Measurements from ENCODE around the gene MAGEB16.

Gene MAGEB16

GRCh38 chrX:35798042-35798441 is at the start of gene MAGEB16:
TSS of gene MAGEB16 (plus strand) at chrX:35798342. CDS start at chrX:35802197, 3,855 bp downstream.
- Histone ChIP-seq H3K4me3 (ENCODE audit: low read depth in 1 of 2, low read length in 2 of 2) (no peak within 1 kb of the TSS), H3K27me3 (ENCODE audit: control insufficient read depth in 1 of 2, insufficient read depth in 2 of 2, low read length in 2 of 2) (no peaks in the 10 kb centered on the region), H3K27ac (ENCODE audit: low read depth, low read length) (no peak within 1 kb of the TSS), H3K36me3 (ENCODE audit: control insufficient read depth in 1 of 2, insufficient read depth in 2 of 2, low read length in 2 of 2) (no peaks in the 10 kb centered on the region), H3K9me3 (ENCODE audit: control insufficient read depth in 1 of 2, low read length in 2 of 2) (no peaks in the 10 kb centered on the region), H3K9ac (ENCODE audit: low read depth in 1 of 2, low read length in 2 of 2) (no peak within 1 kb of the TSS), H3K4me1 (ENCODE audit: control insufficient read depth in 1 of 2, insufficient read depth in 2 of 2, low read length in 2 of 2) (no peaks in the 10 kb centered on the region)

DNA sequence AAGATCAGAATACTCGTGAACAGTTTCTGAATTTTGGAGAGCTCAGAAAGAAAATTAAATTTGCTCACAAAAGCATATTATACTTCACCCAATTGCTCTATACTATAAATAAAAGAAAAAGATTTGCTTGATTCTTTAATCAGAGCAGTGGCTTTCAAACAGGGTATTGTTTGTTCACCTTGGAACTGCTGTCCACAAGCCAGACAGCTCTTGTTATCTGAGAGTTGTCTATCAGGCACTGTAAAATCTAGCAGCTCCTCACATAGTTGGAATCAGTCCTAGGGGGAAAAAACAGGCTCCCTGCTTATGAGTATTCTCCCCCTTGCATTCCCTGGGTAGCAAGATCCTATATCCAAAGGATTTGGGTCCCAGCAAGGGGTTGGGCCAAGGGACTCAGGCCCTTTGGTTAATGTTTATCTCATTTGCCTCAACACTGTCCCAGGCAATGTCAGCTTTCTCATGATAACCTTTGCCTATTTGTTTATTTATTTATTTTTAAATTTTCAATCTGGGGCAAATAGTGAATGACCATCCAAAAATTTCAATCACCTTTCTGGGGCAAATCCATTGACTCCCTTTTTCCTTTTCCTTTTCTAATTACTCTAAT is 24.1 kb upstream of the MAGEB16 start:
- Histone ChIP-seq H3K27me3 (ENCODE audit: control insufficient read depth in 1 of 2, insufficient read depth in 2 of 2, low read length in 2 of 2) (no peaks in the 10 kb centered on the region), H3K4me1 (ENCODE audit: control insufficient read depth in 1 of 2, insufficient read depth in 2 of 2, low read length in 2 of 2) (no peaks in the 10 kb centered on the region), H3K9me3 (ENCODE audit: control insufficient read depth in 1 of 2, low read length in 2 of 2) (no peaks in the 10 kb centered on the region), H3K4me3 (ENCODE audit: low read depth in 1 of 2, low read length in 2 of 2) (no peak overlapping the region), H3K36me3 (ENCODE audit: control insufficient read depth in 1 of 2, insufficient read depth in 2 of 2, low read length in 2 of 2) (no peaks in the 10 kb centered on the region), H3K27ac (ENCODE audit: low read depth, low read length) (no peak overlapping the region), H3K9ac (ENCODE audit: low read depth in 1 of 2, low read length in 2 of 2) (no peak overlapping the region)

- Histone ChIP-seq H3K9ac (ENCODE audit: low read depth in 1 of 2, low read length in 2 of 2) (no peak overlapping the region), H3K4me1 (ENCODE audit: control insufficient read depth in 1 of 2, insufficient read depth in 2 of 2, low read length in 2 of 2) (no peaks in the 10 kb centered on the region), H3K9me3 (ENCODE audit: control insufficient read depth in 1 of 2, low read length in 2 of 2) (no peaks in the 10 kb centered on the region), H3K27me3 (ENCODE audit: control insufficient read depth in 1 of 2, insufficient read depth in 2 of 2, low read length in 2 of 2) (no peaks in the 10 kb centered on the region), H3K36me3 (ENCODE audit: control insufficient read depth in 1 of 2, insufficient read depth in 2 of 2, low read length in 2 of 2) (no peaks in the 10 kb centered on the region), H3K4me3 (ENCODE audit: low read depth in 1 of 2, low read length in 2 of 2) (no peak overlapping the region), H3K27ac (ENCODE audit: low read depth, low read length) (no peak overlapping the region)
These were observed 13.1 kb upstream of the MAGEB16 start for GRCh38 chrX:35785075-35785474.

DNA sequence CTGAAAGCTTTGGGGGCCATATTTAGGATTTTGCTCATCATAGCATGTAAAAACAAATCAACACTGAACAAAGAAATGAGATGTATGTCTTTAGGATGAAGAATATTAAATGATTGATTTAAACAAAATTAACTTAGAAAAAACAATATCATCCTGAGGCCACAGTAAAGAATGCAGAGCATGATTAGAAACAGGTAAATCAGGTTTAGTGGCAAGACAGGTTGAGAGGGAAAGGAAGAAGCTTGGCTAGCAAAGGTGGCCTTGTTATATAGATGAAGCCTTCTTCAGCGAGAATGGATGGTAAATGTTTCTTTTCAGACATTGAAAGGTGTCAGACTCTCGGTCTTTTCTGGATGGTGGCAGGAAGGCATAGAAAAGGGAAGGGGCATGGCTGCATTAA is 11.9 kb upstream of the MAGEB16 start:
- no peak overlapping the region for H3K4me3 ChIP-seq (ENCODE audit: low read depth in 1 of 2, low read length in 2 of 2)
- no peaks in the 10 kb centered on the region for H3K36me3 ChIP-seq (ENCODE audit: control insufficient read depth in 1 of 2, insufficient read depth in 2 of 2, low read length in 2 of 2)
- H3K27me3 ChIP-seq (ENCODE audit: control insufficient read depth in 1 of 2, insufficient read depth in 2 of 2, low read length in 2 of 2) = no peaks in the 10 kb centered on the region
- no peak overlapping the region for H3K9ac ChIP-seq (ENCODE audit: low read depth in 1 of 2, low read length in 2 of 2)
- no peaks in the 10 kb centered on the region for H3K4me1 ChIP-seq (ENCODE audit: control insufficient read depth in 1 of 2, insufficient read depth in 2 of 2, low read length in 2 of 2)
- no peaks in the 10 kb centered on the region for H3K9me3 ChIP-seq (ENCODE audit: control insufficient read depth in 1 of 2, low read length in 2 of 2)
- no peak overlapping the region for H3K27ac ChIP-seq (ENCODE audit: low read depth, low read length)

DNA sequence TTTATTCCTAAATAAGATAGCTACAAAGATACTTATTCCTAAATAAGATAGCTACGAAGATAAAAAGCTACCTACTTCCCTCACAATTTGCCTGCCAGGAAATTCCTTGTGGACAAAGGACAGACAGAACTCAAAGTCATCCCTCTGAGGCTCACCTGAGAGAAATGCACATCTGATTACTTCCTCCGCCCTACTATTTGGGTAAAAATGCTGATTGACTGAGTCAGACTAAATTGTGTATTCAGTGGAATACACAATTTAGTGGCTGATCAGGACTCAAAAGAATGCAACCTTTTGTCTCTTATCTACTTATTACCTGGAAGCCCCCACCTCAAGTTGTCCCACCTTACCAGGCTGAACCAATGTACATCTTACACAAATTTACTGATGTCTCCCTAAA is 10.3 kb upstream of the MAGEB16 start:
- Histone ChIP-seq H3K36me3 (ENCODE audit: control insufficient read depth in 1 of 2, insufficient read depth in 2 of 2, low read length in 2 of 2) (no peaks in the 10 kb centered on the region), H3K4me1 (ENCODE audit: control insufficient read depth in 1 of 2, insufficient read depth in 2 of 2, low read length in 2 of 2) (no peaks in the 10 kb centered on the region), H3K27ac (ENCODE audit: low read depth, low read length) (no peak overlapping the region), H3K9ac (ENCODE audit: low read depth in 1 of 2, low read length in 2 of 2) (no peak overlapping the region), H3K9me3 (ENCODE audit: control insufficient read depth in 1 of 2, low read length in 2 of 2) (no peaks in the 10 kb centered on the region), H3K27me3 (ENCODE audit: control insufficient read depth in 1 of 2, insufficient read depth in 2 of 2, low read length in 2 of 2) (no peaks in the 10 kb centered on the region), H3K4me3 (ENCODE audit: low read depth in 1 of 2, low read length in 2 of 2) (no peak overlapping the region)

DNA sequence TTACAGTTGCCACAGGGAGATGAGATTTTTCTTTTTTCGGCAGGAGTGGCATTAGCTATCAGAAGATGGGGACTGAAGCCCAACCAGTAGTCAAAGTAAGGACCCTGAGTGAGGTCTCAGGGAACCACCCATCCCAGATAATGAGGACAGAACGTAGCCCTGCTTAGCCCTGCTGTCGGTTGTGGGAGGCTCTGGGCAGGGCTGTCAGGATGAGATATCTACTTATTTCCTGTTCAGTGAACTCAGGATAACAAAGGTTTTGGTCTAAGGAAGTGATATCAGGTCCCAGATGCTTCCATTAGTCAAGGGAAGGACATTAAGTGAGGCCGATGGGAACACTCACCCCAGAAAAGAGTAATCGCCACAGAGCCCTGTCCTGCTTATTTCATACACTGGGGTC is 2.3 kb downstream of the MAGEB16 start:
- H3K4me3 ChIP-seq (ENCODE audit: low read depth in 1 of 2, low read length in 2 of 2) = no peak overlapping the region
- H3K27ac ChIP-seq (ENCODE audit: low read depth, low read length) = no peak overlapping the region
- no peak overlapping the region for H3K9ac ChIP-seq (ENCODE audit: low read depth in 1 of 2, low read length in 2 of 2)
- H3K9me3 ChIP-seq (ENCODE audit: control insufficient read depth in 1 of 2, low read length in 2 of 2) = no peaks in the 10 kb centered on the region
- H3K36me3 ChIP-seq (ENCODE audit: control insufficient read depth in 1 of 2, insufficient read depth in 2 of 2, low read length in 2 of 2) = no peaks in the 10 kb centered on the region
- H3K4me1 ChIP-seq (ENCODE audit: control insufficient read depth in 1 of 2, insufficient read depth in 2 of 2, low read length in 2 of 2) = no peaks in the 10 kb centered on the region
- no peaks in the 10 kb centered on the region for H3K27me3 ChIP-seq (ENCODE audit: control insufficient read depth in 1 of 2, insufficient read depth in 2 of 2, low read length in 2 of 2)

DNA sequence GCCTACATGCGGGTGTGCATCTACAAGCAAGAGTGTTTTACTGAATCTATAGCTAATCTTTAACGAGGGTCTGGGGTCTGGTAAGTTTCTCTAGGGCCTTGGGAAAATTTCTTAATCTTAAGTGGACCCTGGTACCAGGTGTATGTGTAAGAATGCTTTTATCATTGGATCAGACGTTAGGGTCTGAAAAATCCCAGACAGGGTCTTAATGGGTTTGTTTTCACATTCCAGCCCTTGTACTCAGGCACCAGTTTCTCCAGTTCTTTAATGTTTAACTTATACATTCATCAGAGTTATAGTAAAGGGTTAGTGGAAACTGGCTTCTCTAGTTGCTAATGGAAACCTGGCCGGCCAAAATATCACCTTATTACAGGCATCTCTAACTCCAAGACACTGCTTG is 11.6 kb downstream of the MAGEB16 start:
- Histone ChIP-seq H3K4me3 (ENCODE audit: low read depth in 1 of 2, low read length in 2 of 2) (no peak overlapping the region), H3K9me3 (ENCODE audit: control insufficient read depth in 1 of 2, low read length in 2 of 2) (no peaks in the 10 kb centered on the region), H3K27me3 (ENCODE audit: control insufficient read depth in 1 of 2, insufficient read depth in 2 of 2, low read length in 2 of 2) (no peaks in the 10 kb centered on the region), H3K9ac (ENCODE audit: low read depth in 1 of 2, low read length in 2 of 2) (no peak overlapping the region), H3K36me3 (ENCODE audit: control insufficient read depth in 1 of 2, insufficient read depth in 2 of 2, low read length in 2 of 2) (no peaks in the 10 kb centered on the region), H3K27ac (ENCODE audit: low read depth, low read length) (no peak overlapping the region), H3K4me1 (ENCODE audit: control insufficient read depth in 1 of 2, insufficient read depth in 2 of 2, low read length in 2 of 2) (no peaks in the 10 kb centered on the region)

DNA sequence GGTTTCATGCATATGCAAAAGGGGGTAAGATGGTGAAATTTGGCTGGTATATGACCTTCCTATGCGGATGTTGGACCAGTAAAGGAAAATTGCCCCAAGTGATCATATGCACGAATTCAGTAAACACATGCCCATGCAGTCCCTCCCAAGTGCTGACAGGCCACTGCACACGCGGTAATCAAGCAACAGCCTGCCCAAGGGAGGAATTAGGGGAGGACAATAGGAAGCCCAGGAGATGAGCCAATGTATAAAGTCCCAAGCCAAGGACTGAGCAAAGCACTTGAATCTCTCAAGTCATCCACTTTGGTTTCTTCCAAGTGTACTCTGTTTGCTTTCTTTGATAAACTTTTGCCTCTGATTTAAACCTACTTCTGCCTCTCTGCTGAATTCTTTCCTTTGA is 21.1 kb downstream of the MAGEB16 start:
- no peak overlapping the region for H3K9ac ChIP-seq (ENCODE audit: low read depth in 1 of 2, low read length in 2 of 2)
- H3K27me3 ChIP-seq (ENCODE audit: control insufficient read depth in 1 of 2, insufficient read depth in 2 of 2, low read length in 2 of 2) = no peaks in the 10 kb centered on the region
- no peak overlapping the region for H3K27ac ChIP-seq (ENCODE audit: low read depth, low read length)
- no peaks in the 10 kb centered on the region for H3K4me1 ChIP-seq (ENCODE audit: control insufficient read depth in 1 of 2, insufficient read depth in 2 of 2, low read length in 2 of 2)
- H3K36me3 ChIP-seq (ENCODE audit: control insufficient read depth in 1 of 2, insufficient read depth in 2 of 2, low read length in 2 of 2) = no peaks in the 10 kb centered on the region
- H3K9me3 ChIP-seq (ENCODE audit: control insufficient read depth in 1 of 2, low read length in 2 of 2) = no peaks in the 10 kb centered on the region
- no peak overlapping the region for H3K4me3 ChIP-seq (ENCODE audit: low read depth in 1 of 2, low read length in 2 of 2)

DNA sequence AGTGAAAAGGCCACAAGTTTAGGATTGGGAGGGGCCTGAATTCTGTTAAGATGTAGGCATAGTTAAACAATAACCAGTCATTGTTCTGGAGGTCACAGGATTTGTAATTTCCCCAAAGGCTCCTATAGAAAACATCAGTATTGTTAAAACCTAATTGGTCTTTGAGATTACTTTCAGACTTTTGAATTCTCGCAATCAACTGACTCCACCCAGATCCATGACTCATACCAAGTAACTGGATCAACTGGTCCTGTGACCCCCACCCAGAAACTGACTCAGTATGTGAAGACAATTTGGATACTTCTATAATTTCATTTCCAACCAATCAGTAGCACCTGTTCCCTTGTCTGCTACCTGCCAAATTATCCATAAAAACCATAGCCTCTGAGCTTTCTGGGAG is 28.4 kb downstream of the MAGEB16 start:
- Histone ChIP-seq H3K27ac (ENCODE audit: low read depth, low read length) (no peak overlapping the region), H3K9me3 (ENCODE audit: control insufficient read depth in 1 of 2, low read length in 2 of 2) (no peaks in the 10 kb centered on the region)

DNA sequence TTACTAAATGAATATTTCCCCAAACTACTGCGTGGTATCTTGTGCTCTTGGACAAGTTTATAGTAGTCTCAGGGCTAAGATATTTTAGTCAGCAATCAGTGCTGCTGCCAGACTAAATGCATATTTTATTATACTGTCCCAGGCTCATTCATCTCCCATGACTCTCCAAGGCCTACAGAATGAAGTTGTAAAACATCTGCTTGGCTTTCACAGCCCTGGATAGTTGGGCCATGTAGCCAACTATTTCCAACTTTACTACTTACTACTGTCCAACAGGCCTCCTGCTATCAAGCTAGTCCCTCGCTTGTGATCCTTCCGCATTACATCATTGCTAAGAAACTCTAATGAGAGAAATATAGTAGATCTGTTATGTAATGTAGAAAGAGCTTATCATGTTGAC is 31.4 kb downstream of the MAGEB16 start:
- H3K4me1 ChIP-seq (ENCODE audit: control insufficient read depth in 1 of 2, insufficient read depth in 2 of 2, low read length in 2 of 2) = no peaks in the 10 kb centered on the region
- H3K9me3 ChIP-seq (ENCODE audit: control insufficient read depth in 1 of 2, low read length in 2 of 2) = no peaks in the 10 kb centered on the region
- no peaks in the 10 kb centered on the region for H3K36me3 ChIP-seq (ENCODE audit: control insufficient read depth in 1 of 2, insufficient read depth in 2 of 2, low read length in 2 of 2)
- no peak overlapping the region for H3K4me3 ChIP-seq (ENCODE audit: low read depth in 1 of 2, low read length in 2 of 2)
- H3K27me3 ChIP-seq (ENCODE audit: control insufficient read depth in 1 of 2, insufficient read depth in 2 of 2, low read length in 2 of 2) = no peaks in the 10 kb centered on the region
- H3K27ac ChIP-seq (ENCODE audit: low read depth, low read length) = no peak overlapping the region
- no peak overlapping the region for H3K9ac ChIP-seq (ENCODE audit: low read depth in 1 of 2, low read length in 2 of 2)

More for the DNA sequence above, 28.4 kb downstream of the MAGEB16 start:
- Histone ChIP-seq H3K9ac (ENCODE audit: low read depth in 1 of 2, low read length in 2 of 2) (no peak overlapping the region), H3K36me3 (ENCODE audit: control insufficient read depth in 1 of 2, insufficient read depth in 2 of 2, low read length in 2 of 2) (no peaks in the 10 kb centered on the region), H3K4me1 (ENCODE audit: control insufficient read depth in 1 of 2, insufficient read depth in 2 of 2, low read length in 2 of 2) (no peaks in the 10 kb centered on the region), H3K27me3 (ENCODE audit: control insufficient read depth in 1 of 2, insufficient read depth in 2 of 2, low read length in 2 of 2) (no peaks in the 10 kb centered on the region), H3K4me3 (ENCODE audit: low read depth in 1 of 2, low read length in 2 of 2) (no peak overlapping the region)

- Histone ChIP-seq H3K9me3 (ENCODE audit: control insufficient read depth in 1 of 2, low read length in 2 of 2) (no peaks in the 10 kb centered on the region), H3K36me3 (ENCODE audit: control insufficient read depth in 1 of 2, insufficient read depth in 2 of 2, low read length in 2 of 2) (no peaks in the 10 kb centered on the region)
These were observed 43.7 kb downstream of the MAGEB16 start for GRCh38 chrX:35841872-35842271.

More at GRCh38 chrX:35841872-35842271, 43.7 kb downstream of the MAGEB16 start:
- no peaks in the 10 kb centered on the region for H3K4me1 ChIP-seq (ENCODE audit: control insufficient read depth in 1 of 2, insufficient read depth in 2 of 2, low read length in 2 of 2)
- H3K9ac ChIP-seq (ENCODE audit: low read depth in 1 of 2, low read length in 2 of 2) = no peak overlapping the region
- H3K27ac ChIP-seq (ENCODE audit: low read depth, low read length) = no peak overlapping the region
- H3K27me3 ChIP-seq (ENCODE audit: control insufficient read depth in 1 of 2, insufficient read depth in 2 of 2, low read length in 2 of 2) = no peaks in the 10 kb centered on the region
- H3K4me3 ChIP-seq (ENCODE audit: low read depth in 1 of 2, low read length in 2 of 2) = no peak overlapping the region
